Measurements from ENCODE around the gene ABCC1. TPM values are rescaled to one million over a fixed set of nuclear protein-coding genes. Genes with fewer than 3 reads are reported as not detected.

Gene ABCC1
- total RNA-seq, 6 donors from 2014 or later, result 35.4 to 106 (median 44.8) TPM

DNA sequence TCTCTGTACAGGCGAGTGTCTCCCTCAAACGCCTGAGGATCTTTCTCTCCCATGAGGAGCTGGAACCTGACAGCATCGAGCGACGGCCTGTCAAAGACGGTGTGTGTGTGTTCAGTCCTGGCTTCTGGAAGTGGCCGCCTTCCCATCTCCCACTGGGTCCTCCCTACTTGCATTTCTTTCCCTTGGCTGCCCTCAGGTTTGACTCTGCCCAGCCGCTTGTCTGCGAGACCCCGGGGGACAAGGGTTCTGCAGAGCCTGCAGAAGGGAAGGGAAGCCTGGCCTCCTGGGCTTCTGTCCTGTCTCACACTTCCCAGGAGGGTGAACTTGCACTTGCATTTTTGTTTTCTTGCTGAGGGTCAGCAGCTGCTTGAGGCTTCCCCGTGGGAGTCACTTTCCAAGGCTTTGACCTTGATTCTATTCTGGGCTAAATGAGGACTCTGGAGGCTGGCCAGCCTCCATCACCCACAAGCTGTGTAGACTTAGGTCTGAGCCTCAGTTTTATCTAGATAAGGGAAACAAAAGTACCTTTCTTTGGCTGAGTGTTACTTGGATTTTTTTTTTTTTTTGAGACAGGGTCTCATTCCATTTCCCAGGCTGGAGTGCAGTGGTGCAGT is 122.3 kb downstream of the ABCC1 start:
- WGBS, 2 donors, result 61 to 71% methylated on average over 11 of the region's 11 CpGs
- H3K27me3 ChIP-seq, result no peaks in the 10 kb centered on the region
- no peaks in the 10 kb centered on the region for H3K9me3 ChIP-seq
- H3K27ac ChIP-seq, result peak overlapping the region in 2 of 4 donors; percentile 10 to 45
- H3K4me3 ChIP-seq, result no peak overlapping the region
- ATAC-seq (ENCODE audit: low FRiP score in 2 of 2) (no peak), DNase-seq (no peak)
- H3K4me1 ChIP-seq, result peaks cover 16 to 29% (median 27%) of the 10 kb centered on the region in 4 donors
- H3K36me3 ChIP-seq, result peaks cover 3 to 54% (median 21%) of the 10 kb centered on the region in 4 donors
- TF ChIP-seq EP300 (IDR thresholded peaks at IDR 0.05) (no peak), POLR2AphosphoS5 (IDR thresholded peaks at IDR 0.05) (no peak)

- Histone ChIP-seq H3K27me3 (no peaks in the 10 kb centered on the region), H3K36me3 (peaks cover 4 to 64% (median 23%) of the 10 kb centered on the region in 4 donors), H3K4me1 (peaks cover 19 to 29% (median 27%) of the 10 kb centered on the region in 4 donors), H3K4me3 (no peak overlapping the region), H3K27ac (peak overlapping the region in 1 of 4 donors; percentile 77), H3K9me3 (no peaks in the 10 kb centered on the region)
- TF ChIP-seq, protein P1, sequence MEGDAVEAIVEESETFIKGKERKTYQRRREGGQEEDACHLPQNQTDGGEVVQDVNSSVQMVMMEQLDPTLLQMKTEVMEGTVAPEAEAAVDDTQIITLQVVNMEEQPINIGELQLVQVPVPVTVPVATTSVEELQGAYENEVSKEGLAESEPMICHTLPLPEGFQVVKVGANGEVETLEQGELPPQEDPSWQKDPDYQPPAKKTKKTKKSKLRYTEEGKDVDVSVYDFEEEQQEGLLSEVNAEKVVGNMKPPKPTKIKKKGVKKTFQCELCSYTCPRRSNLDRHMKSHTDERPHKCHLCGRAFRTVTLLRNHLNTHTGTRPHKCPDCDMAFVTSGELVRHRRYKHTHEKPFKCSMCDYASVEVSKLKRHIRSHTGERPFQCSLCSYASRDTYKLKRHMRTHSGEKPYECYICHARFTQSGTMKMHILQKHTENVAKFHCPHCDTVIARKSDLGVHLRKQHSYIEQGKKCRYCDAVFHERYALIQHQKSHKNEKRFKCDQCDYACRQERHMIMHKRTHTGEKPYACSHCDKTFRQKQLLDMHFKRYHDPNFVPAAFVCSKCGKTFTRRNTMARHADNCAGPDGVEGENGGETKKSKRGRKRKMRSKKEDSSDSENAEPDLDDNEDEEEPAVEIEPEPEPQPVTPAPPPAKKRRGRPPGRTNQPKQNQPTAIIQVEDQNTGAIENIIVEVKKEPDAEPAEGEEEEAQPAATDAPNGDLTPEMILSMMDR (IDR thresholded peaks at IDR 0.05), result no peak
- TF ChIP-seq POLR2A (IDR thresholded peaks at IDR 0.05) (no peak), EP300 (IDR thresholded peaks at IDR 0.05) (no peak), POLR2AphosphoS5 (IDR thresholded peaks at IDR 0.05) (no peak)
- ATAC-seq (ENCODE audit: low FRiP score in 2 of 2), result no peak
- 68 to 82% methylated on average over 2 of the region's 2 CpGs for WGBS, 2 donors
- DNase-seq, result no peak
Observed at GRCh38 chr16:16073001-16073545, 123.7 kb downstream of the ABCC1 start.

DNA sequence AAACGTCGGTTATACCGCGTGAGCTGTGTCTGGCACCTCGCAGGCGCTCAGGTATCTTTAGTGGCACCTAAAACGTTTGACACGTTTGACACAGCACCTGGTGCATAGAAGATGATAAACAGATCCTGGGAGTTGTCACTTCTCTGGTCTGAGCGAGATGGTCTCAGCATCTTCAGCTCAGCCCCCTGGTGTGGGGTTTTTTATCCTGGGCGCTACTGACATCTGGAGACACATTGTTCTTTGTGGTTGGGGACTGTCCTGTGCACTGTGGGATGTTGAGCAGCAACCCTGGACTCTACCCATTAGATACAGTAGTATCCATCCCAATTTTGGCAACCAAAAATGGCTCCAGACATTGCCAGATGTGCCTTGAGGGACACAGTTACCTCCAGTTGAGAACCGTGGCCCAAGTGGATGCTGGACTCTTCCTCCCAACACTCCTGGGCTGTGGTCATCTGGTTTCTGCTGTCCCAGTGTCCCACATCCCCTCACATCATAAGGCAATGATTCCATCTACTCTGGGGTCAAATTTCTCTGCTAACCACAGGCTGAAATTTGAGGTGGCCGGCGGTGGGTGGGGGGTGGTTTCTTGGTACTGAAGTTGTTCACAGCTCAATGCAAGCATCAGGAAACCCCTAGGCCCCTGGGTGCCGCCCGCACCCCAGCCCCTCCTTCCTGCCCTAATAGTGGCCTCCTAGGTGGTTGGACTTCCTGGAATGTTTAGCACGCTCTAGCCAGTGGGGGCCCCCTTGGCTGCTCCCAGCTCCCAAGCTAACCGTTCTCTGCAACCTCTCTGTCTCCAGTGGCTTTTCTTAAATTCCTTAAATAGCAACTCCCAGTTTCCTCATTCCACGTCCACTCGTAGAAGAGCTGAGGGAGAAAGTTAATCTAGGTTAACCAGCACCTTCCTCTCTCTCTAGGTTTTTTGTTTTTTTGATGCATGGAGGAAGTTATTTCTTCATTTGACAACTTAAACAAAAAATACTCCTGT is 124.8 kb downstream of the ABCC1 start:
- H3K36me3 ChIP-seq, result peaks cover 0 to 68% (median 27%) of the 10 kb centered on the region in 4 donors
- no peaks in the 10 kb centered on the region for H3K27me3 ChIP-seq
- 57 to 79% methylated on average over 14 to 19 of the region's 19 CpGs for WGBS, 2 donors
- TF ChIP-seq POLR2AphosphoS5 (IDR thresholded peaks at IDR 0.05) (no peak), EP300 (IDR thresholded peaks at IDR 0.05) (no peak), POLR2A (IDR thresholded peaks at IDR 0.05) (no peak)
- TF ChIP-seq, protein P1 (IDR thresholded peaks at IDR 0.05), result no peak
- ATAC-seq (ENCODE audit: low FRiP score in 2 of 2) (peak; percentile 46 to 84), DNase-seq (peak; percentile 47 to 64)
- peaks cover 19 to 29% (median 27%) of the 10 kb centered on the region in 4 donors for H3K4me1 ChIP-seq
- no peak overlapping the region for H3K4me3 ChIP-seq
- H3K27ac ChIP-seq, result peak overlapping the region; percentile 23 to 77 (median 48)
- H3K9me3 ChIP-seq, result no peaks in the 10 kb centered on the region

- ATAC-seq (ENCODE audit: low FRiP score in 2 of 2) (peak in 1 of 2 donors; percentile 74), DNase-seq (peak; percentile 54 to 87)
- H3K27ac ChIP-seq, result peak overlapping the region; percentile 23 to 81 (median 68)
- no peaks in the 10 kb centered on the region for H3K9me3 ChIP-seq
- no peaks in the 10 kb centered on the region for H3K27me3 ChIP-seq
- peaks cover 0 to 73% (median 29%) of the 10 kb centered on the region in 4 donors for H3K36me3 ChIP-seq
- H3K4me3 ChIP-seq, result no peak overlapping the region
- peaks cover 19 to 34% (median 27%) of the 10 kb centered on the region in 4 donors for H3K4me1 ChIP-seq
- 66 to 83% methylated on average over 23 to 31 of the region's 31 CpGs for WGBS, 2 donors
- peak in 1 of 2 donors; percentile 7 for TF ChIP-seq POLR2AphosphoS5 (IDR thresholded peaks at IDR 0.05)
- TF ChIP-seq, protein P1 (IDR thresholded peaks at IDR 0.05), result no peak
Observed at GRCh38 chr16:16075488-16076422, 126.3 kb downstream of the ABCC1 start.
